Osteoblast (primary cell): ENCODE results near the gene PCGF1. TPM values are rescaled to one million over a fixed set of nuclear protein-coding genes. Genes with fewer than 3 reads are reported as not detected.
"Not testable (repeated sequence)": the region's sequence is repeated elsewhere in the genome, so short reads cannot be mapped to it uniquely, and the experiment has no call there.

ENCODE experiments used
- DNase-seq: peaks from one replicate; pipeline ENCODE4 v3.0.0; 2011; ENCODE audit warnings: low spot score, mixed read lengths; ENCODE audit not compliant: insufficient read length; ENCODE audit errors: missing footprints
- H2AFZ ChIP-seq: 2 replicates; pipeline ENCODE4 v1.6.0; 2011; ENCODE audit warnings: mild to moderate bottlenecking, low read length
- H3K27ac ChIP-seq: 2 replicates; pipeline ENCODE4 v1.5.1; 2011; ENCODE audit warnings: mild to moderate bottlenecking, low read depth, low read length, moderate library complexity
- H3K27me3 ChIP-seq: 2 replicates; pipeline ENCODE4 v1.6.0; 2012; ENCODE audit warnings: mild to moderate bottlenecking, control low read depth, inconsistent platforms, low read length, moderate library complexity; ENCODE audit not compliant: insufficient read depth
- H3K36me3 ChIP-seq: 2 replicates; pipeline ENCODE4 v1.5.1; 2011; ENCODE audit warnings: mild to moderate bottlenecking, low read length, control low read depth, moderate library complexity; ENCODE audit not compliant: insufficient read depth
- H3K4me1 ChIP-seq: 2 replicates; pipeline ENCODE4 v1.5.1; 2011; ENCODE audit warnings: mild to moderate bottlenecking, low read length, control low read depth, moderate library complexity; ENCODE audit not compliant: insufficient read depth
- H3K4me2 ChIP-seq: 2 replicates; pipeline ENCODE4 v1.6.0; 2011; ENCODE audit warnings: mild to moderate bottlenecking, low read length; ENCODE audit not compliant: insufficient read depth
- H3K4me3 ChIP-seq: fragments of 200-600 bp; sonication (generic); 3 replicates; pipeline ENCODE4 v1.5.1; 2012; ENCODE audit warnings: mild to moderate bottlenecking, low read length, inconsistent platforms; ENCODE audit not compliant: insufficient read depth
- H3K79me2 ChIP-seq: 2 replicates; pipeline ENCODE4 v1.6.0; 2012; ENCODE audit warnings: mild to moderate bottlenecking, low read length, control low read depth, inconsistent platforms; ENCODE audit not compliant: insufficient read depth
- H3K9me3 ChIP-seq: 2 replicates; pipeline ENCODE4 v1.5.1; 2011; ENCODE audit warnings: low read depth, low read length, control low read depth
- H4K20me1 ChIP-seq: 2 replicates; pipeline ENCODE4 v1.6.0; 2012; ENCODE audit warnings: mild to moderate bottlenecking, low read length, control low read depth; ENCODE audit not compliant: insufficient read depth
- total RNA-seq: library from RNA; depleted of rRNA; stranded (reverse); fragments of >200 nt; gene quantifications from 2 replicates; pipeline ENCODE4 v1.2.3, GENCODE V29; 2012
- TF ChIP-seq, protein P1 (sequence below): IDR thresholded peaks from 2 replicates; pipeline ENCODE4 v1.5.1; 2011; ENCODE audit warnings: mild to moderate bottlenecking, low read depth, low read length, moderate library complexity; ENCODE audit errors: extremely low read depth

Gene PCGF1
- total RNA-seq, 1 donor, result 22.4 TPM

DNA sequence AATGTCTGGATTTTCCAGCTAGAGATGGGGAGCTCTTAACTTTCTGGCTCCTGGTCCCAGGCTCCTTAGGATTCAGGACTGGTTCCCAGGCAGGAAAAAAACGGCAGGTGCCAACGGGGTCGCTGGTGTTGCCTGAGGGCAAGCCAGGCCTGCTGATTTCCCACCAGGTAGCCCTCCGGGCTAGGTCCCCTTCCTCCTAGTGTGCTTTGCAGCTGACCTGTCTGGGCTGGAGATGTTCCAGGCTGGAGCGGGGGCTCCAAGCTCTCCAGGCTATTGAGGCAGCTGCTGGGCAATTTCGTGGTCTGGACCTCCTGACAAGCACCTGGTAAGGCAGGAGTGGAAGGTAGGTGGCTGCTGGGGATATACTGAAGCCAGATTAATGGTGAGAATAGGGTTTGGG, 33.0 kb downstream of the PCGF1 start:
- H3K9me3 ChIP-seq, result no peaks in the 10 kb centered on the region
- H3K4me3 ChIP-seq, result no peak overlapping the region
- DNase-seq, result no peak
- no peaks in the 10 kb centered on the region for H4K20me1 ChIP-seq
- H3K4me1 ChIP-seq, result peaks cover 14% of the 10 kb centered on the region
- TF ChIP-seq, protein P1, sequence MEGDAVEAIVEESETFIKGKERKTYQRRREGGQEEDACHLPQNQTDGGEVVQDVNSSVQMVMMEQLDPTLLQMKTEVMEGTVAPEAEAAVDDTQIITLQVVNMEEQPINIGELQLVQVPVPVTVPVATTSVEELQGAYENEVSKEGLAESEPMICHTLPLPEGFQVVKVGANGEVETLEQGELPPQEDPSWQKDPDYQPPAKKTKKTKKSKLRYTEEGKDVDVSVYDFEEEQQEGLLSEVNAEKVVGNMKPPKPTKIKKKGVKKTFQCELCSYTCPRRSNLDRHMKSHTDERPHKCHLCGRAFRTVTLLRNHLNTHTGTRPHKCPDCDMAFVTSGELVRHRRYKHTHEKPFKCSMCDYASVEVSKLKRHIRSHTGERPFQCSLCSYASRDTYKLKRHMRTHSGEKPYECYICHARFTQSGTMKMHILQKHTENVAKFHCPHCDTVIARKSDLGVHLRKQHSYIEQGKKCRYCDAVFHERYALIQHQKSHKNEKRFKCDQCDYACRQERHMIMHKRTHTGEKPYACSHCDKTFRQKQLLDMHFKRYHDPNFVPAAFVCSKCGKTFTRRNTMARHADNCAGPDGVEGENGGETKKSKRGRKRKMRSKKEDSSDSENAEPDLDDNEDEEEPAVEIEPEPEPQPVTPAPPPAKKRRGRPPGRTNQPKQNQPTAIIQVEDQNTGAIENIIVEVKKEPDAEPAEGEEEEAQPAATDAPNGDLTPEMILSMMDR, result no peak
- peaks cover 3% of the 10 kb centered on the region for H3K79me2 ChIP-seq
- no peaks in the 10 kb centered on the region for H3K27me3 ChIP-seq
- H3K36me3 ChIP-seq, result peaks cover 20% of the 10 kb centered on the region
- no peak overlapping the region for H3K27ac ChIP-seq
- H2AFZ ChIP-seq, result no peak overlapping the region
- no peak overlapping the region for H3K4me2 ChIP-seq

DNA sequence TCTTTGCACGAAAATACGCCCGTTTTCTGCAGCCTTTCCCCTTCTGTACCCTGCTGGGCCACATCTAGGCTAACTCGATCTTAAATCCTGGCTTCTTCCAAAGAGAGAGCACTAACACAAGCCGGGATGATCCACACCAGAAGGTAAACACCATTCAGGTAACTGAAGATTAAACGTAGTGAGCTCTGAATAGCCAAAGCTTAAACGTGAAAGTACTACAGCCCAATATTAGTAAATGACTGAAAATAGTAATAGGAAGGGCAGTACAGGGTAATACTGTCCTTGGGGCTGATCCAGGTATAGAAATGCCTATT, 34.6 kb downstream of the PCGF1 start:
- Histone ChIP-seq H3K4me2 (peak overlapping the region; percentile 90), H3K4me1 (peaks cover 14% of the 10 kb centered on the region), H3K27me3 (no peaks in the 10 kb centered on the region), H4K20me1 (no peaks in the 10 kb centered on the region), H3K79me2 (peaks cover 3% of the 10 kb centered on the region), H3K27ac (peak overlapping the region; percentile 70), H2AFZ (peak overlapping the region; percentile 96), H3K36me3 (peaks cover 18% of the 10 kb centered on the region), H3K9me3 (no peaks in the 10 kb centered on the region), H3K4me3 (peak overlapping the region; percentile 81)
- DNase-seq, result no peak
- TF ChIP-seq, protein P1, result no peak

DNA sequence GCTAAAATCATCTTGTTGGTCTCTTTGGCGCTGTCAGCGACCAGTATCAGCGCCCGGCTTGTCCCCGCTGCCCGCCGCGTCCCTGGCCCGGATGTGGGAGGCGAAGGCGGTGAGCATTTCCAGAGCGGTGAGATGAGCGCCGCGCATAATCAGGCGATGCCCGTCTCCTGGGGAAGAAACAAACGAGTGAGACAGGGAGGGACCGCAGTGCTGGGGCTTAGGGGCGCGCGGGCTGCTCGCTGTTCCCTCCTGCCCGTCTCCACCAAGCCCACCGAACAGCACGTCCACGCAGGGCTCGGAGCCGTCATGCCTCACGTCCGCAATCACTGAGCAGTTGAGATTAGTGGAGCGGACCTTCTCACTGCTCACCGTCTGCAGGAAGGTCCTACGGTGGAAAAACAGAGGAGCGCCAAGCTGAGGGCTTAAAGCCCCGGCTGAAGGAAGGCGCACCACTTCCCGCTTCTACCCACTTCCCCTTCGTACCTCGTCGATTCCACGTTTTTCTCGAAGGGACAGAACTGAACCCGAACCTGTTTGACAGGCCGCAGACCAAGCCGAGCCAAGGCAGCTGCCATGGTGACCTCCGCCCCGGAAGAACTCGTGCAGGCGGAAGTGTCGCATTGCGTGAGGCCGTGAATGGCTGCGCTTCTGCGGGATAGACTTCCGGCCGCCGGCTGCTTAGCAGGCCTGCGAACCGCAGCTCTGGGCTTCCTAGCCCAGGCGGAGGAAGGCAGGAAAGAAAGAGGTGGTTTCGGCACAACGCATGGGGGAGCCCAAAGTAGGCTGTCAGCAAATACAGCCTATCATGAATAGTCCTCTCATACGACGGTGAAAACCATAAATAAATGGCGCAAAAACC, 35.2 kb downstream of the PCGF1 start, which contains the start of gene MRPL53:
Gene MRPL53 (minus strand): TSS at position 595 of the 859 bp plus-strand sequence. CDS start 20 bp downstream, at position 575.
- Histone ChIP-seq H3K9me3 (no peaks in the 10 kb centered on the region), H3K4me2 (peak within 1 kb of the TSS; percentile 90), H3K4me1 (peaks cover 14% of the 10 kb centered on the region), H2AFZ (peak within 1 kb of the TSS; percentile 96), H3K4me3 (peak within 1 kb of the TSS; percentile 81), H3K36me3 (peaks cover 16% of the 10 kb centered on the region), H3K27me3 (no peaks in the 10 kb centered on the region), H3K79me2 (peaks cover under 1% of the 10 kb centered on the region), H4K20me1 (no peaks in the 10 kb centered on the region), H3K27ac (peak within 1 kb of the TSS; percentile 70)
- DNase-seq, result peak; percentile 95
- TF ChIP-seq, protein P1, result no peak

DNA sequence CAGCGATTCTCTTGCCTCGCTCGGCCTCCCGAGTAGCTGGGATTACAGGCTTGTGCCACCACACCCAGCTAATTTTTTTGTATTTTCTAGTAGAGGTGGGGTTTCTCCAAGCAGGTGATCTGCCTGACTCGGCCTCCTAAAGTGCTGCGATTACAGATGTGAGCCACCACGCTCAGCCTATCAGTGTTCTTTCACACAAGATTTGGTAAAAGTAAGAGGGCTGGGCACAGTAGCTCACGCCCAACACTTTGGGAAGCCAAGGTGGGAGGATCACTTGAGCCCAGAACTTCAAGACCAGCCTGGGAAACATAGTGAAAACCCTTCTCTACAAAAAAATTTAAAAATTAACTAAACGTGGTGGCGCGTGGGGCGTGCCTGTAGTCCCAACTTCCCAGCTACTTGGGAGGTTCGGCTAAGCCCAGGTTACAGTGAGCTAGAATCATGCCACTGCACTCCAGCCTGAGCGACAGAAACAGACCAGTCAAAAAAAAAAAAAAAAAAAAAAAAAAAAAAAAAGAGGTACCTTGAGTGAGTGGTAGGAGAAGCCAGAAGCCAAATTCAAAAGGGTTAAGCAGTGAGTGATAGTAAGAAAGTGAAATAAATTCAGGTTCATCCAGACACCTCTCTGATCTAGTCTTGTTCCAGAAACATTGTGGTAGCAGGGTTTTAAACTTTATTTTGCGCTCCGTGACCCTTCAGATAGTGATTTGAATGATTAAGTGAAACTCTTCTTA, 36.0 kb downstream of the PCGF1 start:
- Histone ChIP-seq H3K36me3 (peaks cover 16% of the 10 kb centered on the region), H3K79me2 (no peaks in the 10 kb centered on the region), H2AFZ (peak overlapping the region; percentile 96), H4K20me1 (no peaks in the 10 kb centered on the region), H3K27ac (peak overlapping the region; percentile 70), H3K27me3 (no peaks in the 10 kb centered on the region), H3K4me2 (peak overlapping the region; percentile 90), H3K4me3 (peak overlapping the region; percentile 81), H3K4me1 (peaks cover 14% of the 10 kb centered on the region), H3K9me3 (no peaks in the 10 kb centered on the region)
- TF ChIP-seq, protein P1, result no peak
- no peak for DNase-seq

DNA sequence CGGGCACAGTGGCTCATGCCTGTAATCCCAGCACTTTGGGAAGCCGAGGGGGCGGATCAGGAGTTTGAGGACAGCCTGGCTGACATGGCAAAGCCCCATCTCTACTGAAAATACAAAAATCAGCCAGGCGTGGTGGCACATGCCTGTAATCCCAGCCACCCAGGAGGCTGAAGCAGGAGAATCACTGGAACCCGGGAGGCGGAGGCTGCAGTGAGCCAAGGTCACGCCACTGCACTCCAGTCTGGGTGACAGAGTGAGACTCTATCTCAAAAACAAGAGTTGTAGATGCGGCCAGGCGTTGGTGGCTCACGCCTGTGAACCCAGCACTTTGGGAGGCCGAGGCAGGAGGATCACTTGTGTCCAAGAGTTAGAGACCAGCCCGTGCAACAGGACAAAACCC, 36.8 kb downstream of the PCGF1 start:
- not testable (repeated sequence) for H3K27ac ChIP-seq, H3K9me3 ChIP-seq, H2AFZ ChIP-seq, DNase-seq, H3K27me3 ChIP-seq, H3K79me2 ChIP-seq, H3K4me3 ChIP-seq, H4K20me1 ChIP-seq, H3K4me2 ChIP-seq
- peaks cover 14% of the 10 kb centered on the region for H3K4me1 ChIP-seq
- peaks cover 16% of the 10 kb centered on the region for H3K36me3 ChIP-seq
